Measurements from ENCODE around the gene PIGK. TPM values are rescaled to one million over a fixed set of nuclear protein-coding genes. Genes with fewer than 3 reads are reported as not detected.

PIGK gene
- total and polyA plus RNA-seq, 2 donors (not counting 1 experiment from before 2014, with no cell fraction given): 3.1 to 14.9 TPM

DNA sequence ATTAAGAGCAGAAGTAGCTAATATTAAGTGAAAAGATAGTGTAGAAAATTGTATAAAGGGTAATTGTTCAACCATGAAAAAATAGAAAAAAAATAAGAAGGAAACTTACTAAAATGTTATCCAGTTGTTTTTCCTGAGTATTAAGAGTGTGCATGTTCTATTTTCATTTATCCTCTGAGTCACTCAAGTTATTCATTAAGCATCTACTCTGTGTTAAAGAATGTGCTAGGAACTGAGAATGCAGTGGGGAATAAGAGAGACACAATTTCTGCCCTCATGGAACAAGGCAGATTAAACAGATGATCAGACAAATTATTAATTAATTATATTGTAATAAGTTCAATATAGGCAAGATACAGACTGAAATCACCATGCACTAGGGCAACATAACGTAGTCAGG is 10.8 kb upstream of the PIGK start:
- H3K27me3 Mint-ChIP-seq: peaks cover 4% of the 10 kb centered on the region
- Histone ChIP-seq H3K4me1 (ENCODE audit: control insufficient read depth in 2 of 2, insufficient read depth in 2 of 2, low read length in 2 of 2) (no peaks in the 10 kb centered on the region), H3K27me3 (replicated peaks in 1 of 4; ENCODE audit: control extremely low read depth in 1 of 4, control insufficient read depth in 3 of 4, insufficient read depth in 4 of 4, low read length in 3 of 4) (no peaks in the 10 kb centered on the region), H3K4me3 (ENCODE audit: control extremely low read depth in 1 of 5, extremely low read depth in 1 of 5, insufficient read depth in 1 of 5, low read depth in 2 of 5, low read length in 4 of 5) (no peak overlapping the region), H3K79me2 (ENCODE audit: control insufficient read depth, insufficient read depth, low read length) (no peaks in the 10 kb centered on the region), H3K36me3 (replicated peaks in 1 of 2; ENCODE audit: control extremely low read depth in 1 of 2, control insufficient read depth in 1 of 2, extremely low read depth in 1 of 2, insufficient read depth in 2 of 2, low read length in 1 of 2) (no peaks in the 10 kb centered on the region), H2AFZ (ENCODE audit: insufficient read depth, low read depth, low read length, poor library complexity, severe bottlenecking) (no peak overlapping the region), H3K27ac (ENCODE audit: low read length in 2 of 2) (no peak overlapping the region), H3K9ac (ENCODE audit: low read length) (no peak overlapping the region), H3K4me2 (replicated peaks; ENCODE audit: low read depth, low read length, poor library complexity, severe bottlenecking) (no peak overlapping the region), H3K9me3 (ENCODE audit: control extremely low read depth in 1 of 3, control insufficient read depth in 2 of 3, insufficient read depth in 1 of 3, low read length in 2 of 3) (peaks cover 0 to 5% (median 3%) of the 10 kb centered on the region in 3 donors), H4K20me1 (ENCODE audit: control insufficient read depth, insufficient read depth, low read length, poor library complexity, severe bottlenecking) (no peaks in the 10 kb centered on the region)
- ChIA-PET CTCF (no interaction called here), POLR2A (no interaction called here)
- no peak overlapping the region for H3K27ac Mint-ChIP-seq
- no peak for DNase-seq
- peaks cover 2% of the 10 kb centered on the region for H3K9me3 Mint-ChIP-seq (ENCODE audit: insufficient read depth)
- no CpG with 5 or more reads among the region's 1 CpG for WGBS (ENCODE audit: insufficient coverage)
- no peaks in the 10 kb centered on the region for H3K4me1 Mint-ChIP-seq
- H3K4me3 Mint-ChIP-seq: no peak overlapping the region
- no peak for ATAC-seq (ENCODE audit: low read depth)
- intact Hi-C loops (cut with micrococcal nuclease): no loop called here
- TF ChIP-seq CTCF (IDR thresholded peaks at IDR 0.05) (no peak), EZH2 (IDR thresholded peaks at IDR 0.05; ENCODE audit: borderline replicate concordance, insufficient read depth, low read depth, low read length, poor library complexity, severe bottlenecking) (no peak)

GRCh38 chr1:77228836-77229235 is 9.6 kb upstream of the PIGK start:
- H3K4me3 Mint-ChIP-seq: no peak overlapping the region
- Histone ChIP-seq H3K4me2 (replicated peaks; ENCODE audit: low read depth, low read length, poor library complexity, severe bottlenecking) (no peak overlapping the region), H3K27me3 (replicated peaks in 1 of 4; ENCODE audit: control extremely low read depth in 1 of 4, control insufficient read depth in 3 of 4, insufficient read depth in 4 of 4, low read length in 3 of 4) (no peaks in the 10 kb centered on the region), H3K9me3 (ENCODE audit: control extremely low read depth in 1 of 3, control insufficient read depth in 2 of 3, insufficient read depth in 1 of 3, low read length in 2 of 3) (peaks cover 0 to 5% (median 3%) of the 10 kb centered on the region in 3 donors), H3K36me3 (replicated peaks in 1 of 2; ENCODE audit: control extremely low read depth in 1 of 2, control insufficient read depth in 1 of 2, extremely low read depth in 1 of 2, insufficient read depth in 2 of 2, low read length in 1 of 2) (no peaks in the 10 kb centered on the region), H3K79me2 (ENCODE audit: control insufficient read depth, insufficient read depth, low read length) (no peaks in the 10 kb centered on the region), H3K4me1 (ENCODE audit: control insufficient read depth in 2 of 2, insufficient read depth in 2 of 2, low read length in 2 of 2) (no peaks in the 10 kb centered on the region), H4K20me1 (ENCODE audit: control insufficient read depth, insufficient read depth, low read length, poor library complexity, severe bottlenecking) (no peaks in the 10 kb centered on the region), H3K27ac (ENCODE audit: low read length in 2 of 2) (no peak overlapping the region), H2AFZ (ENCODE audit: insufficient read depth, low read depth, low read length, poor library complexity, severe bottlenecking) (no peak overlapping the region), H3K4me3 (ENCODE audit: control extremely low read depth in 1 of 5, extremely low read depth in 1 of 5, insufficient read depth in 1 of 5, low read depth in 2 of 5, low read length in 4 of 5) (no peak overlapping the region), H3K9ac (ENCODE audit: low read length) (no peak overlapping the region)
- CTCF ChIA-PET: no interaction called here
- intact Hi-C loops (cut with micrococcal nuclease): no loop called here
- no peak for TF ChIP-seq EZH2 (IDR thresholded peaks at IDR 0.05; ENCODE audit: borderline replicate concordance, insufficient read depth, low read depth, low read length, poor library complexity, severe bottlenecking)
- no peak for TF ChIP-seq CTCF (IDR thresholded peaks at IDR 0.05)
- DNase-seq (no peak), ATAC-seq (ENCODE audit: low read depth) (no peak)
- no peaks in the 10 kb centered on the region for H3K4me1 Mint-ChIP-seq
- POLR2A ChIA-PET: no interaction called here
- H3K27ac Mint-ChIP-seq: no peak overlapping the region
- peaks cover 2% of the 10 kb centered on the region for H3K9me3 Mint-ChIP-seq (ENCODE audit: insufficient read depth)
- H3K27me3 Mint-ChIP-seq: peaks cover 4% of the 10 kb centered on the region

All from B cell (primary cell).